Measurements from ENCODE around the gene COL17A1.

COL17A1 gene

GRCh38 chr10:104032144-104032775, 53.4 kb downstream of the COL17A1 start:
- DNase-seq (ENCODE audit: low read depth) = no peak

GRCh38 chr10:104031631-104032030, 54.0 kb downstream of the COL17A1 start:
- DNase-seq (ENCODE audit: low read depth) = no peak

GRCh38 chr10:104029521-104029860, 56.2 kb downstream of the COL17A1 start:
- DNase-seq (ENCODE audit: low read depth) = no peak

GRCh38 chr10:104028823-104029520, 56.7 kb downstream of the COL17A1 start:
- DNase-seq (ENCODE audit: low read depth) = no peak

DNA sequence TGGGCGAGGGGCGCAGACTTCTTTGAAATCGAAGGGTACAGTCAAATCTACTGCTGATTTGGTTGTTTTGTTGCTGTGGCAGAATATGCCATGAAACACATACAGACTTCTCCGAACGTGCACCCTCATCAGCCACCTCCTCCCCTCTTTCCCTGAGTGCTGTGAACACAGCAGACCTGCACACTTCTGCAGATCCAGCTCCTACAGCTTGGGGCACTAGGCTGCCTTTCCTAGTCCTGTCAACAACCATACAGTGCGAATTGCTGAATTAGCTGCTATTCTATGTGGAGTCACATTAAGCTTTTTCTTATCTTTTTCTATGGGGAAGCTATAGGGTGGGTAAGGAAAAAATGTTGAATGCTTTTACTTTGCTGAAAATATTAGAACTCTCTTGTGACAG, 57.5 kb downstream of the COL17A1 start:
- no peak for DNase-seq (ENCODE audit: low read depth)

DNA sequence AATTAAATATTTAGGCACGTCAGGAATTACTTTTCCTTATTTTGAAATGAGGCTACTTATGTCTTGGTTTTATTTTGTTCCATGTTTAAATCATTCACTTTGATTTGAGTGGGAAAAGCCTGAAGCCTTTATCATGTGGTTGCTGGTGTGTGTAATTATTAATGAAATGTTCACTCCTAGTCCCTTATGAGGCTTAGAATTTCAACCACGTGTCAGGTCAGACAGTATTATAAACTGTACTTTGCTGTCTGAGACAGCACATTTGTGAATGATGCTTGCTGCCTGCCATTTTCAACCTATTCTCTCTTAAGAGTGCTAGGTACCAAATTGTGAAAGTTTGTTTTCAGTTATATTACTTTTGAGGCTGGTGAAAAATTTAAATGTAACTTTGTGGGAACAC, 58.9 kb downstream of the COL17A1 start:
- no peak for DNase-seq (ENCODE audit: low read depth)

DNA sequence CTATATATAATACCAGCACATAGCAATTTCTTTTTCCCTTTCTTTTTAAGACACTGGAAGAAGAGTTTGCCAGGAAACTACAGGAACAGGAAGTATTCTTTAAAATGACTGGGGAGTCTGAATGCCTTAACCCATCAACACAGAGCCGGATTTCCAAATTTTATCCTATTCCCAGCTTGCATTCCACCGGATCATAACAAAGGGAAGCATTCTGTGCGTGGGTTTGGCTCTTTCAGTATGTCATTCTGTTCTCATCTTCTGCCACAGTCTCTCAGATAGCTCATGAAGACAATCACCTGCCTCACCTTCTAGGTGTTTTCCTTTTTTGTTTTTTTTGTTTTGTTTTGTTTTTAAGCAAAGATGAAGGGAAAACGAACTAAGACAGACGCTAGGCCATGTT, 60.2 kb downstream of the COL17A1 start:
- no peak for DNase-seq (ENCODE audit: low read depth)

DNA sequence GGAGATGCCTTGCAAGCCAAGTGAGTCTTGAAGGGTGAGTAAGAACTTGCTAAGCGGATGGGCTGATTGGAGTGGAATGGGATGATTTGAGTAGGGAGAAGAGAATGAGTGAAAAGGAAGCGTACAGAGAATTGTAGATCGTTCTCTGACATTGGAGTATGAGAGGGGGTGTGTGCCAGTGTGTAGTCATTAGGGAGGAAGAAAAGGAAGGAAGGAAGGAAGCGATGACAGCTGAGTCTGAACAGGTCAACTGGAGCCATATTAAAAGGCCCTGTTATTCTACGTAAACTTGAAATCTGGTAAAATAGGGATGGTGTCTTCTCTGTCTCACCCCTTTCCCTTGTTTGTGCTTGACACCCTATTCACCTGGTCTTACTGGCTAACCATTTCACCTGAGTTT, 63.7 kb downstream of the COL17A1 start:
- no peak for DNase-seq (ENCODE audit: low read depth)

DNA sequence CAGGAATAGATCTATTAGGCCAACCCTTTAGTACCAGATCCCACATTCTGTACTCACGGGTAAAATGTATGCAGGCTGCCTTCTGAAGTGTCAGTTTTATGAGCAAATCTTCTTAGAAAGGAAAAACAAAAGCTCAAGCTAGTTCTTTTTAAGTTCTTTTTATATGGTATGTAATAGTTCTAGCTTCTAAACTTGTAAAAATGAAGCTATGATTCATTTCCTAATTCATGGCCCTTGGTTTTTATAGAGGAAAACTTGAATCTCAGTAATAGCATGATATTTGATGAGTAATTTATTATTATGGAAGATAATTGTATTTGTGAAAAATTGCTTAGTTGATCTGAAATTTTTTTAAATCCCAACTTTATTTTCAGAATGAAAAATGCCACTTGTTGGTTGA, 64.4 kb downstream of the COL17A1 start:
- DNase-seq (ENCODE audit: low read depth) = no peak

- DNase-seq (ENCODE audit: low read depth) = no peak
Observed at GRCh38 chr10:104020020-104020419, 65.7 kb downstream of the COL17A1 start.

- DNase-seq (ENCODE audit: low read depth) = no peak
Observed at GRCh38 chr10:104018471-104018870, 67.2 kb downstream of the COL17A1 start.

GRCh38 chr10:104016661-104017060, 69.0 kb downstream of the COL17A1 start:
- DNase-seq (ENCODE audit: low read depth) = no peak

DNA sequence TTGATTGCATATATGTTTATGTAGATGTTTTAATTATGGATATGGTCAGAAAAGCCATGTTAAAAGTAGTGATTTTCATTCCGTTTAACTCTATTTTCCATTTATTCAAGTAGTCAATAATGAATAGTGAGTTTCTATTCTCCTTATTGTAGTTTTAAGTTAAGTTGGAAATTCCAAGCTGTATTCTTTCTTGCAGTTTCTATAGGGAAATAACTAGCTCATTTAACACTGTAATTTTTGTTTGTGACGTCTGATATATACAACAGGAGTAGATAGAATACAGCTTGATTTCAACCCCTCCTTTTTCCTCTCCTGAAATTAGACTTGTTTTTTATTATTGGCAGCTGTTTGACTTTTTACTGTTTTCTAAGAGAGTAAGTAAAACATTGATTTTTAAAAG, 71.5 kb downstream of the COL17A1 start:
- DNase-seq (ENCODE audit: low read depth) = no peak

DNA sequence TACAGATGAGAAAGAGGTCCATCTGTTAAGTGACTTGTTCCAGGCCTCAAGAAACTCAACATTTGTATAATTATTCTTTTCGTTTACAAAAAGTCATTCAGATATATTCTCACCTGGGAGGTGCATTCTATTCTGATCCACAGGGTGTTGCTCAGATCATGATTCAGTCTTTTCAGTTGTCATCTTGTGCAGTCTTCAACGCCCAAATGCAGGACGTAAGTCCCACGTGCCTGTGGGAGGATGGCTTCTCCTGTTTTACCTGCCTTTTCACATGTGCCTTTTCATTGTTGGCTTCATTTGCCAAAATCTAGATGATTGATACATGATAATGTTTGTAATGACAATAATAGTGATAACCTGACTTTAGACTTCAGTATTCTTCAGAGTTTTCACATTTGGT, 72.2 kb downstream of the COL17A1 start:
- DNase-seq (ENCODE audit: low read depth) = no peak

DNA sequence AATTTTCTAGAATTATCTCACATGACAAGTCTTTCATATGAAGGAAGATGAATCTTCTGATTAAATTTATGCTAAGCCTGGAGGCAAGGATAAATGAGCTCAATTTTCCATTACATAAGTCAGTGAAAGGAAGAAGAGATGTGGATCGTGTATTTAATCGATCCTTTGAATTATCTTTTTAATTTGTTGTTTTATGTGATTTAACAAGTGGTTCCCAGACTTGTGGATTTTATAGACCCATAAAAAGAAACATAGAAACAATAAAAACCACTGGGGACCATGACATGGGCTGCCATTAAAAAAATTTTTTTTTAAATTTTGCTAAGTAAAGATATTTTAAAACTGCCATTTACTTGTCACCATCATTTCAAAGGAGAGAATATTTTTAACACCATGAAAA, 73.8 kb downstream of the COL17A1 start:
- no peak for DNase-seq (ENCODE audit: low read depth)

GRCh38 chr10:104005172-104005863, 80.4 kb downstream of the COL17A1 start:
- no peak for DNase-seq (ENCODE audit: low read depth)

GRCh38 chr10:104002911-104003310, 82.8 kb downstream of the COL17A1 start:
- DNase-seq (ENCODE audit: low read depth) = no peak

- DNase-seq (ENCODE audit: low read depth) = no peak
Observed at GRCh38 chr10:103998805-103999204, 86.9 kb downstream of the COL17A1 start.

DNA sequence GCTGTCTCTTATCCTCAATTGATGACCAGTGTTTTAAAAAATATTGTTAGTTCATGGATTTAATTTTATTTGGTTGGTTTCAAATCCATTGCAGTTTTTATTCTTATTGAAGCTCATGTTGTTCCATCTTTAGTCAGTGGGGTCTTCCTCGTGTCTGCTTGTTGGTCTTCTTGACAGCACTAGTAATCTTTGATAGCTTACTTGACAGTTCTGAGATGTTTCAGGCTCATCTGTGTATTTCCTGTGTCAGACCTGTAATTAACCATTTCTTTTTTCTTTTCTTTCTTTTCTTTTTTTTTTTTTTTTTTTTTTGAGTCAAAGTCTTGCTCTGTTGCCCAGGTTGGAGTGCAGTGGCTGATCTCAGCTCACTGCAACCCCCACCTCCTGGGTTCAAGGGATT, 90.5 kb downstream of the COL17A1 start:
- DNase-seq (ENCODE audit: low read depth) = no peak

DNA sequence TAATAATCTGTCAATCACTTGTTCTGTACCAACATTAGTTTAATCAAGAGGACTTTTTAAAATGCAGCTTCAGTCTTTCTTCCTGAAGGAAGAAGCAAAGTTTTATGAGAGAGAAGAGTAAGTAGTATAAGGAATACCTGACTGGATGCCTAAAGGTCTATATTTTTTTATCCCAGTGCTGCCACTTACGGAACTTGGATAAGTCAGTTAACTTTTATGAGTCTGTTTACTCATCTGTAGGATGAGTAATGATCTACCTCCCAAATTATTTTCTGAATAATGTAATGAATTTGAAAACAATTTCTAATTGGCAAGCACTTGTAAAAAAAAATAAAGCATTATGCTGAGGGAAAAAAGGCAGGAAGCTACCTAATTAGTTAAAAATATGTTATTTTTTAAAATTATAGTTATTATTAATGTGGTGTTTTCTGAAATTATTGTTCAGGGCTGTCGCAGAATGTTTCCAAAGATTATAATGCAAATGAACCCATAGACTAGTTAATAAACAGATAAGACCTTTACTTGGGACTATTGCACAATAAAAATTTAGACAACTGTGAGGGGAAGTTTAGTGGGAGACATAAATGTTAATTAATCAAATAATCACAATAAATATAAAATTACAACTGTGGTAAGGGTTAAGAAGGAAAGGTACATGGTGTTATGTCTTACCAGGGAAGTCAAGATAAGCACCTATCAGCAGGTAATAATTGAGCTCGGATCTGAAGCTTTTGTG, 94.1 kb downstream of the COL17A1 start:
- no peak for DNase-seq (ENCODE audit: low read depth)

DNA sequence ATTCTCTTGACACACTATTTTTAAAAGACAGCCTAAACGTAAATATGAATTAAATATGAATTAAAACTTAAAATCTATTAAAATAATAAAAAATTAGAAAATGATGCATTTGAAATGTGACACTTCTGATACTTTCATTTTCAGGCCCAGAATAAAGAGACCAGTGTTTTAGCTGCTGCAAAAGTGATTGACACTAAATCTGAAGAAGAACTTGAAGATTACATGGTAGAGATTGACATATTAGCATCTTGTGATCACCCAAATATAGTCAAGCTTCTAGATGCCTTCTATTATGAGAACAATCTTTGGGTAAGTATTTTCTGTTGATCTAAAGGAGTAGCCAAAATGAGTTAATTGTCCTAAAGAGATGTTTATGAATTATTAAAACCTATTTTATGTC, 95.1 kb downstream of the COL17A1 start:
- DNase-seq (ENCODE audit: low read depth) = no peak

DNA sequence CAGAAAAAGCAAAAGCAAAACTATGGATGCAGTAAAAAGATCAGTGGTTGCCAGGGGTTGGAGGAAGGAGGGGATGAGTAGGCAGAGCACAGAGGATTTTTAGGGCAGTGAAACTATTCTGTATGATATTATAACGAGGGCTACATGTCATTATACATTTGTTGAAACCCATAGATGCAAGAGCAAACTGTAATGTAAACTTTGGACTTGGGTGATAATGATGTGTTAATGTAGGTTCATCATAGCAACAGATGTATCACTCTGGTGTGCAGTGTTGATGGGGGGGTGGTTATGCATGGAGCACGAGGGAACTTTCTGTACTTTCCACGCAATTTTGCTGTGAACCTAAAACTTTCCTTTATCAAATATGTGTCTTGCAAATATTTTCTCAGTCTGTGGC, 95.6 kb downstream of the COL17A1 start:
- no peak for DNase-seq (ENCODE audit: low read depth)

GRCh38 chr10:103986360-103986759, 99.3 kb downstream of the COL17A1 start:
- no peak for DNase-seq (ENCODE audit: low read depth)

All from non-pigmented ciliary epithelial cell (primary cell).